ENCODE measurements around the gene FOXA3. TPM values are rescaled to one million over a fixed set of nuclear protein-coding genes. Genes with fewer than 3 reads are reported as not detected.

Gene FOXA3
- 0.13 TPM in 1 of 2 replicates, not detected in the other for total RNA-seq

GRCh38 chr19:45863840-45864628 lies at the start of gene FOXA3:
FOXA3 (plus strand) TSS chr19:45864326; CDS start chr19:45864457, 131 bp downstream.

GRCh38 chr19:45814851-45815480 lies 49.2 kb upstream of the FOXA3 start, which contains the start of gene RSPH6A:
RSPH6A (minus strand) TSS chr19:45815308; CDS start chr19:45815176, 132 bp downstream.

DNA sequence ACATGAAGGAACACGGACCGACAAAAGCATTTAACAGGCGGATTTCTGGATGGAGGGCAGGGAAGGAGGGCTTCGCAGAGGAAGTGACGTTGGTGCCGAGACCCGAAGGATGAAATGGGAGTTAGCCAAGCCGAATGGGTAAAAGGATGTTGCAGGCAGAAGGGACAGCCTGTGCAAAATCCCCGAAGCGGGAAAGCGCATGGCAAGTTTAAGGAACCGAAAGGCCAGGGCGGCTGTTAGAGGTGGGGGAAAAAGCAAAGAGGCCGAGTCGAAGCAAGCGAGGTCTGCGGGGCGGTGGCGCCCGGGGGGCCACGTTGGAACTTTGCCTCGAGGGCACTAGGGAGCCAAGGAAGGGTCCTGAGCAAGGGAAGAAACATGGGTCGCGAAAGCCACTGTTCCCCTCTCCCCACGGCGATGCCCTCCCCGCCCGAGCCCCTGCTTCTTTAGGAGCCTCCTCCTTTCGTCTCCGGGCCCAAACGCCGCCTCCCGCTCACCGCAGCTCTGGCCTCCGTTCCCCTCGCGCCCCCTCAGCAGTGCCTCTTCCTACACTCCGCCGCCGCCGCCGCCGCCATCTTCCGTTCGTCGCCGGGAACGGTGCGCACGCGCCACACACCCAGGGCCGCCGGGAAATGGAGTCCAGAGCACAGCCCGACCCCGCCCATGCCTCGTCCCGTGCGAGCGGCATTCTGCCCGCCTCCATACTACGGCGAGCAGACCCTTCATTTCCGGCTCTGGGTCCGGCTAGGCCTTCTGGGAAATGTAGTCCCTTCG lies 1.4 kb upstream of the FOXA3 start, which contains the start of gene SYMPK:
TSS of gene SYMPK (minus strand) at position 584 of the 771 bp plus-strand sequence. CDS start 8,652 bp downstream, outside the sequence.

DNA sequence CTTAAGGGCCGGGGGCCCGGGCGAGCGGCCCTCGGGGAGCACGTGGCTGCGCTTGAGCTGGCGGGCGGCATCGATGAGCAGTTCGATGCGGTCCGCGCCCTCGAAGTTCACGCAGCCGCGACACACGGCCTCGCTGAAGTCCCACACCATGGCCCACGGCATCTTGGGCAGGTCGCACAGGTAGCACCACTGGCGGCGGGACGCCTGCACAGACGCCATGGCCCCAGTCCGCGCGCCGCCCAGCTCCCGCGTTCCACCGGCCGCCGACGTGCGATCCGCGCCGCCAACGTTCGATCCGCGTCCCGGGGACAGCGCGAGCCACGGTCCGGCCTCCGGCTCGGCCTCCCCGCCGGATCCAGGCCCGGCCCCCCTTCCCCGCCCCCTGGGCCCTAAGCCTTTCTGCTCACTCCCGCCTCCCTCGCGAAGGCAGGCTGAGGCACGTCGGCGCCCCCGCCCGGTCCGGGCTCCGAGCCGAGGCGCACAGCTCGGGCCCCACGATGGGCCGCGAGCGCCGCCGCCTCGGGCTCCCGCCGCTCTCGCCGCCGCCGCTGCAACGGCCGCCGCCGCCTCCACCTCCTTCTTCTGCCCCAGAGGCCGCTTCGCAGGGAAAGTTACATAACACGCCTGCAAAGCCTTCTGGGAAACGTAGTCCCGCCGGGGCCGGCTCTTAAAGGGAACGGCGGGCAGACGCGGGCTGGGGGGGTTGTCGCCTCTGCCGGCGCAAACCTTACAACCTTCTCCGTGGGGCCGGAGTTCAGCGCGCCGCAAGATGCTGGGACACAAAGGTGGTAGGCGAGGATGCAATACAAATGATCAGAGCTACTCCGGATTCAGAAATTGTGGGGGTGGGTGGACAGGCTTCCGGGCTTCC lies 21.7 kb downstream of the FOXA3 start, which contains the start of gene IRF2BP1:
TSS of gene IRF2BP1 (minus strand) at position 586 of the 871 bp plus-strand sequence. CDS start at position 219, 367 bp downstream.

GRCh38 chr19:45901912-45902650 lies 38.0 kb downstream of the FOXA3 start, which contains the start of gene MYPOP:
MYPOP (minus strand) TSS chr19:45902613; CDS start chr19:45901773, 840 bp downstream.

DNA sequence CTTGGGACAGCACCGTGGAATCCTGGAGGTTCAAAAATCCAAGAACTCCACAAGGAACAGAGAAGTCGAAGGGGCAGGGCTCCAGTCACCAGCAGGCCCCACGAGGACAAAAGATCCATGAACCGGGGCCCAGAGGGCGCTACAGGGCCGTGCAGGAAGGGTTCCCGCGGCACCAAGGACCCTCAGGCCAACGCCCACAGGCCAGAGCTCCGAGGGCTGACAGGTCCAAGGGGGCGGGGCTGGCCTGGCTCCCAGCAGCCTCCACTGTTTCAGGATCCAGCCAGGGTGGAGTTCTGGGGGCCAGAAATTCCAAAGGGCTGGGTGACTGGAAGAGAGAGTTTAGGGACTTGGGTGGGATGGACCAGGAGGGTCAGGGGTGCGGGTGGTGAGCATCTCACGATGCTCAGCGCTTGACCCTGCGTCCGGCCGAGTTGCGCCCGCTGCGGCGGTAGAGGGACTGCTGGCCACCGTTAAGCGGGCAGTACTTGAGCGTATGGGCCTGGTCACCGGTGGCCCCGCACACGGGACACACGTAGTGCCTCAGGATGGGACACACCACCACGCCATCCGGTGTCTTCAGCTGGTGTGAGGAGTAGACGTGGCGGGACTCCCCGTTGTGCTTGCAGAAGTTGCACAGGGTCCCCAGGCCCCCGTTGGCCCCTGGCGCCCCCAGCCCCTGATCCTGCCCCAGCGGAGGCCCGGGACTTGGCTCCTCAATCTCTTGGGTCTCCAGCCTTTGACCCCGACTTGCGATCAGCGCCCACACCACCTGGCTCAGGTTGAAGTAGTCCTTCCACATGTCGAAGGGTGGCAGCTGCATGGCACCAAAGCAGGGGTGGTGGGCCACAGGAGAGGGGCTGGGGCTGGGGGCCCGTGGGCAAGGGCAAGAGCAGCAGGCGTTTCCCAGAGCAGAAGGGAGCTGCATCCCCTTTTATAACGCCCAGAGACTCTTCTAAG lies 50.0 kb downstream of the FOXA3 start, which contains the start of gene NANOS2:
TSS of gene NANOS2 (minus strand) at position 905 of the 957 bp plus-strand sequence. CDS start at position 820, 85 bp downstream.

Other genes with a start within 250 kb of the FOXA3 start
- gene EML2, start 224.9 kb upstream of the FOXA3 start, total RNA-seq = 16.2 and 23.0 TPM in 2 replicates
- not detected in 2 replicates for gene GIPR, start 196.1 kb upstream of the FOXA3 start, total RNA-seq
- 398 and 604 TPM in 2 replicates for gene SNRPD2, start 172.4 kb upstream of the FOXA3 start, total RNA-seq
- 5.0 and 5.5 TPM in 2 replicates for gene QPCTL, start 171.7 kb upstream of the FOXA3 start, total RNA-seq
- gene FBXO46, start 133.4 kb upstream of the FOXA3 start, total RNA-seq = 3.4 and 6.9 TPM in 2 replicates
- gene MEIOSIN, start 130.9 kb upstream of the FOXA3 start, total RNA-seq = not detected in 2 replicates
- 3.4 and 6.5 TPM in 2 replicates for gene SIX5, start 95.1 kb upstream of the FOXA3 start, total RNA-seq
- gene DMPK, start 81.8 kb upstream of the FOXA3 start, total RNA-seq = 7.9 and 25.9 TPM in 2 replicates
- 16.4 and 40.8 TPM in 2 replicates for gene DMWD, start 71.5 kb upstream of the FOXA3 start, total RNA-seq
- gene RSPH6A, start 49.0 kb upstream of the FOXA3 start, total RNA-seq = 0.13 and 0.16 TPM in 2 replicates
- 27.4 and 63.5 TPM in 2 replicates for gene SYMPK, start 1.2 kb upstream of the FOXA3 start, total RNA-seq
- gene IRF2BP1, start 21.8 kb downstream of the FOXA3 start, total RNA-seq = 14.1 and 20.5 TPM in 2 replicates
- gene MYPOP, start 38.3 kb downstream of the FOXA3 start, total RNA-seq = 0.49 and 1.1 TPM in 2 replicates
- gene NANOS2, start 50.5 kb downstream of the FOXA3 start, total RNA-seq = not detected in 2 replicates
- gene NOVA2, start 109.5 kb downstream of the FOXA3 start, total RNA-seq = 4.7 and 12.7 TPM in 2 replicates
- 7.1 and 8.2 TPM in 2 replicates for gene CCDC61, start 131.1 kb downstream of the FOXA3 start, total RNA-seq
- gene PGLYRP1, start 158.7 kb downstream of the FOXA3 start, total RNA-seq = not detected in 2 replicates
- not detected in 2 replicates for gene IGFL4, start 176.7 kb downstream of the FOXA3 start, total RNA-seq